B cell (primary cell): ENCODE data around the gene REEP6.
A peak's percentile ranks its signal among the peaks of the same experiment; 100 is the strongest.

Experiments used
- CTCF ChIP-seq: fragments of 200-600 bp; IDR thresholded peaks from one replicate; pipeline ENCODE4 v1.8.0; 2022; ENCODE audit warnings: antibody characterized with exemption, mild to moderate bottlenecking
- EZH2 ChIP-seq: IDR thresholded peaks from 2 replicates; pipeline ENCODE4 v1.6.1; 2012; ENCODE audit warnings: borderline replicate concordance, low read depth, mild to moderate bottlenecking, moderate library complexity, low read length; ENCODE audit not compliant: insufficient read depth, poor library complexity, severe bottlenecking

DNA sequence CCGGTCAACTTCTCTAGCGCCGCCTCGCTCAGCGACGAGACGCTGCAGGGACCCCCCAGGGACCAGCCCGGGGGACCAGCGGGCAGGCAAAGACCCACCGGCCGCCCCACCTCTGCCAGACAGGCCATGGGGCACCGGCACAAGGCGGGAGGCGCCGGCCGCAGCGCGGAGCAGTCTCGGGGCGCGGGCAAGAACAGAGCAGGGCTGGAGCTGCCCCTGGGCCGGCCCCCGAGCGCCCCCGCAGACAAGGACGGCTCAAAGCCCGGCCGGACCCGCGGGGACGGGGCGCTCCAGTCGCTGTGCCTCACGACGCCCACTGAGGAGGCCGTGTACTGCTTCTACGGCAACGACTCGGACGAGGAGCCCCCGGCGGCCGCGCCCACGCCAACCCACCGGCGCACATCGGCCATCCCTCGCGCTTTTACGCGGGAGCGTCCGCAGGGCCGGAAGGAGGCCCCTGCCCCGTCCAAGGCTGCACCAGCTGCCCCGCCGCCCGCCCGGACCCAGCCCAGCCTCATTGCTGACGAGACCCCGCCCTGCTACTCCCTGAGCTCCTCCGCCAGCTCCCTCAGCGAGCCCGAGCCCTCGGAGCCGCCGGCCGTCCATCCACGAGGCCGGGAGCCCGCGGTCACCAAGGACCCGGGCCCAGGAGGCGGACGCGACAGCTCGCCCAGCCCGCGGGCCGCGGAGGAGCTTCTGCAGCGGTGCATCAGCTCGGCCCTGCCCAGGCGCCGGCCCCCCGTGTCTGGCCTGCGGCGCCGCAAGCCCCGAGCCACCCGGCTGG is 23.3 kb upstream of the REEP6 start:
- TF ChIP-seq CTCF (no peak), EZH2 (peak; percentile 95)
